ENCODE results near the gene CDH22.

GRCh38 chr20:46306743-46307138 lies 1.6 kb downstream of the CDH22 start:
- TF ChIP-seq CTCF (IDR thresholded peaks at IDR 0.05; ENCODE audit: low read depth, low read length) (no peak), EZH2phosphoT487 (IDR thresholded peaks at IDR 0.05; ENCODE audit: low read depth) (no peak)
